Endothelial cell of umbilical vein (primary cell): ENCODE data around the gene PHACTR1. TPM values are rescaled to one million over a fixed set of nuclear protein-coding genes. Genes with fewer than 3 reads are reported as not detected.

Experiments
- BruUV-seq: library from RNA; stranded (reverse); fragments of 400-500 nt; replicated peaks from 2 replicates; lab custom pipeline; 2021; lab: Mats Ljungman, UMichigan
- CTCF ChIA-PET: fragments of 300-600, 350-600 bp; sonication (Branson Sonifier 250); formaldehyde crosslinking; loops from one replicate; lab custom pipeline; 2021; ENCODE audit warnings: antibody characterized with exemption, inconsistent platforms; lab: Charles Lee
- POLR2A ChIA-PET: fragments of 300-600, 350-600 bp; sonication (Branson Sonifier 250); formaldehyde crosslinking; loops from one replicate; lab custom pipeline; 2021; ENCODE audit warnings: antibody characterized with exemption, inconsistent platforms; lab: Charles Lee
- DNase-seq: peaks from one replicate; pipeline ENCODE4 v3.0.0-alpha.2; 2011; ENCODE audit warnings: low read depth, low spot score
- FAIRE-seq: peaks from 2 replicates; lab custom pipeline; 2011; peaks lifted over from hg19 to GRCh38; lab: Jason Lieb, UNC
- H2AFZ ChIP-seq: 2 replicates; pipeline ENCODE4 v1.6.0; 2012; ENCODE audit warnings: low read depth, low read length, control low read depth, inconsistent platforms
- H3K27ac ChIP-seq: 2 replicates; pipeline ENCODE4 v1.5.1; 2011; ENCODE audit warnings: low read depth, mild to moderate bottlenecking, control low read depth, low read length, moderate library complexity; ENCODE audit not compliant: insufficient read depth
- H3K27me3 ChIP-seq, 2 experiments: 2 replicates each; pipeline versions ENCODE4 v1.6.0 to v1.6.1; 2011; ENCODE audit warnings: low read length in 2 of 2, mixed read lengths in 1 of 2; ENCODE audit not compliant: control insufficient read depth in 2 of 2, insufficient read depth in 2 of 2
- H3K36me3 ChIP-seq, 2 experiments: 2 replicates in 1 of 2; 3 replicates in 1 of 2; pipeline ENCODE4 v1.5.1; 2011; ENCODE audit warnings: low read length in 2 of 2, mild to moderate bottlenecking in 1 of 2, moderate library complexity in 1 of 2; ENCODE audit not compliant: control insufficient read depth in 2 of 2, insufficient read depth in 2 of 2; ENCODE audit errors: extremely low read depth in 1 of 2
- H3K4me1 ChIP-seq: 3 replicates; pipeline ENCODE4 v1.5.1; 2011; ENCODE audit warnings: mild to moderate bottlenecking, low read length; ENCODE audit not compliant: control insufficient read depth, insufficient read depth; ENCODE audit errors: extremely low read depth
- H3K4me2 ChIP-seq: 2 replicates; pipeline ENCODE4 v1.6.1; 2011; ENCODE audit warnings: low read length, control low read depth, mixed read lengths; ENCODE audit not compliant: insufficient read depth
- H3K4me3 ChIP-seq, 3 experiments: fragments of 200-600 bp in 1 of 3; sonication (generic), shearing (Covaris generic) in 1 of 3; replicated peaks in 1 of 3; 2 replicates each; pipeline ENCODE4 v1.5.1; 2011 to 2016; ENCODE audit warnings: control low read depth in 3 of 3, low read length in 3 of 3, mild to moderate bottlenecking in 2 of 3, inconsistent platforms in 1 of 3, low read depth in 1 of 3, moderate library complexity in 1 of 3; ENCODE audit not compliant: insufficient read depth in 1 of 3
- H3K79me2 ChIP-seq: 2 replicates; pipeline ENCODE4 v1.6.0; 2012; ENCODE audit warnings: low read length, inconsistent platforms; ENCODE audit not compliant: control insufficient read depth, insufficient read depth
- H3K9ac ChIP-seq: replicated peaks from 2 replicates; pipeline ENCODE3; 2011; ENCODE audit warnings: low read length, control low read depth; ENCODE audit not compliant: insufficient read depth; ENCODE audit errors: extremely low read depth
- H3K9me1 ChIP-seq: replicated peaks from 3 replicates; pipeline ENCODE4 v1.6.0; 2011; ENCODE audit warnings: mild to moderate bottlenecking, low read length; ENCODE audit not compliant: control insufficient read depth, insufficient read depth; ENCODE audit errors: extremely low read depth
- H3K9me3 ChIP-seq: replicated peaks from 2 replicates; pipeline ENCODE4 v1.5.1; 2012; ENCODE audit warnings: low read length, inconsistent platforms; ENCODE audit not compliant: control insufficient read depth, insufficient read depth
- H4K20me1 ChIP-seq: replicated peaks from 2 replicates; pipeline ENCODE3; 2011; ENCODE audit warnings: mild to moderate bottlenecking, low read length; ENCODE audit not compliant: control insufficient read depth, insufficient read depth; ENCODE audit errors: extremely low read depth
- EZH2 ChIP-seq: IDR thresholded peaks from 2 replicates; pipeline ENCODE4 v1.6.1; 2012; ENCODE audit warnings: borderline replicate concordance, low read depth, mild to moderate bottlenecking, moderate library complexity, low read length, inconsistent platforms; ENCODE audit not compliant: severe bottlenecking
- FOS ChIP-seq: IDR thresholded peaks from 2 replicates; pipeline ENCODE4 v1.6.1; 2011; ENCODE audit warnings: mild to moderate bottlenecking, low read length, moderate library complexity, borderline replicate concordance; ENCODE audit not compliant: insufficient read depth
- GATA2 ChIP-seq: IDR thresholded peaks from 2 replicates; pipeline ENCODE4 v1.7.0; 2011; ENCODE audit warnings: low read depth, mild to moderate bottlenecking, moderate library complexity, mixed read lengths, low read length; ENCODE audit not compliant: insufficient read length, insufficient read depth
- JUN ChIP-seq: IDR thresholded peaks from 2 replicates; pipeline ENCODE4 v1.6.1; 2011; ENCODE audit warnings: borderline replicate concordance, low read depth; ENCODE audit not compliant: insufficient read length, insufficient read depth
- MYC ChIP-seq: IDR thresholded peaks from one replicate; pipeline ENCODE4 v1.6.1; 2011; ENCODE audit warnings: mild to moderate bottlenecking, low read depth, low read length
- POLR2A ChIP-seq: IDR thresholded peaks from 2 replicates; pipeline ENCODE4 v1.6.1; 2012; ENCODE audit warnings: low read depth, mild to moderate bottlenecking, control low read depth, low read length
- POLR2AphosphoS5 ChIP-seq: IDR thresholded peaks from 2 replicates; pipeline ENCODE4 v1.6.1; 2012; ENCODE audit warnings: low read depth, mild to moderate bottlenecking, control low read depth, low read length, moderate library complexity; ENCODE audit not compliant: insufficient read depth
- dilution Hi-C: fragments of 300-500 bp; cut with MboI; formaldehyde crosslinking; loops from one replicate; pipeline ENCODE4 v1.15.0; 2019; ENCODE audit warnings: low sequenced_read_pairs; ENCODE audit not compliant: extremely low pct_ligation_motif_present
- intact Hi-C: fragments of 100-400 bp; cut with micrococcal nuclease; formaldehyde crosslinking; loops from one replicate; pipeline ENCODE4 v1.10.0; 2022
- polyA plus RNA-seq, 4 experiments: library from polyadenylated mRNA; depleted of rRNA in 3 of 4; stranded (reverse) in 3 of 4; unstranded in 1 of 4; fragments of >200 nt; gene quantifications; 2 replicates each; pipeline versions ENCODE4 v1.2.1 to v1.2.3, GENCODE V29; 2011 to 2012; ENCODE audit warnings: missing spikeins in 1 of 4
- total RNA-seq: library from RNA; stranded (reverse); gene quantifications from 2 replicates; pipeline ENCODE4 v1.2.3, GENCODE V29; 2021
- TF ChIP-seq, protein P1 (sequence below), 2 donors: IDR thresholded peaks; 1 replicate in 1 of 2; 2 replicates in 1 of 2; pipeline ENCODE4 v1.5.1; 2011; ENCODE audit warnings: low read length in 2 of 2, mild to moderate bottlenecking in 2 of 2, moderate library complexity in 2 of 2, control low read depth in 1 of 2, inconsistent platforms in 1 of 2, low read depth in 1 of 2; ENCODE audit not compliant: insufficient read depth in 1 of 2; ENCODE audit errors: extremely low read depth in 1 of 2
- TF ChIP-seq, protein P2 (sequence below): IDR thresholded peaks from 2 replicates; pipeline ENCODE4 v1.6.1; 2011; ENCODE audit not compliant: insufficient read depth, insufficient read length

Gene PHACTR1
- total and polyA plus RNA-seq, 2 donors (not counting 3 experiments of a cell fraction or from before 2014, with no cell fraction given): 2.4 to 23.2 TPM

DNA sequence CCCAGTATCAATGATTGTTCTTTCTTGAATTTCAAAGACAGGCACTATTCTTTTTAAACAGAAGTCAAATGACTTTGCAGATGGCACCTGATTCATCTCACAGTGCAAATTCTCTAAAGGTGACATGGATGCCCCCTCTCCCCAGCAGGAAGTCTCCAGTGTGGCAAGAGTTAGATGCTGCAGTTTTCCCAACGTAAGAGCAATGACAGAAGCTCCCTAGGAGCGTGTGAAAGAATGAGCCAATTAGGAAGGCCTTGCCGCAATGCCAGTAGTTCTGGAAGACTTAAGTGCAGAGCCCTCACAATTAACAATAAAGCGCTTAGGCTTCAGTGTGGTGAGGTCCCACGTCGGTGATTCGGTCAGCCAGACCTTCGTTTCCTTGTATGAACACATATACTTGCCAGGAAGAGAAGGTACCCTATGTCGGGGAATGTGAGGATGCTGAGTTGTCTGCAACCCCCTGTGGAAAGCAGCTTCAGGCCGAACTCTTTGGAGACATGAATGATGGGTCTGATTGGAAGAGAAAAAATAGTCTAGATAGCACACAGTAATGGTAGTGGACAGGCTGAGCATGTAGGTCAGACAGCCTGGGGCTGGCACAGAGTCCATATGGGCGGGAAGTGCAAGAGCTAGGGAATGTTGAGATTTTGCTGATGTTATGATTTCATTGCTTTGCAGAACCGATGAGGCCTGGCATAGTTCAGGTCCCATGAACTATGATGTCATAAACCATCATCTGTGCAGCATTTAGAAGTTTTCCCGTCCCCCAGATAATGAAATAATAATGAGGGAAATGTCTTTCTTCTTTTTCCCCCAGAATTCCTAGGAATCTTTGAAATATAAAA is 132.6 kb downstream of the PHACTR1 start:
- FAIRE-seq (no peak), DNase-seq (no peak)
- no peaks in the 10 kb centered on the region for H3K9me3 ChIP-seq
- ChIA-PET CTCF (no interaction called here), POLR2A (no interaction called here)
- no peaks in the 10 kb centered on the region for H3K79me2 ChIP-seq
- no peak overlapping the region for H3K4me2 ChIP-seq
- no peaks in the 10 kb centered on the region for H3K36me3 ChIP-seq
- no peak overlapping the region for H2AFZ ChIP-seq
- H4K20me1 ChIP-seq: no peaks in the 10 kb centered on the region
- dilution Hi-C loops (no loop called here), intact Hi-C loops (no loop called here)
- no peak overlapping the region for H3K4me3 ChIP-seq
- H3K4me1 ChIP-seq: no peaks in the 10 kb centered on the region
- BruUV-seq: no TSS peak
- H3K27me3 ChIP-seq: peaks cover 0 to 3% of the 10 kb centered on the region in 2 experiments
- TF ChIP-seq FOS (no peak), POLR2A (no peak), EZH2 (no peak), POLR2AphosphoS5 (no peak), GATA2 (no peak), JUN (no peak), MYC (no peak)
- TF ChIP-seq, protein P1, sequence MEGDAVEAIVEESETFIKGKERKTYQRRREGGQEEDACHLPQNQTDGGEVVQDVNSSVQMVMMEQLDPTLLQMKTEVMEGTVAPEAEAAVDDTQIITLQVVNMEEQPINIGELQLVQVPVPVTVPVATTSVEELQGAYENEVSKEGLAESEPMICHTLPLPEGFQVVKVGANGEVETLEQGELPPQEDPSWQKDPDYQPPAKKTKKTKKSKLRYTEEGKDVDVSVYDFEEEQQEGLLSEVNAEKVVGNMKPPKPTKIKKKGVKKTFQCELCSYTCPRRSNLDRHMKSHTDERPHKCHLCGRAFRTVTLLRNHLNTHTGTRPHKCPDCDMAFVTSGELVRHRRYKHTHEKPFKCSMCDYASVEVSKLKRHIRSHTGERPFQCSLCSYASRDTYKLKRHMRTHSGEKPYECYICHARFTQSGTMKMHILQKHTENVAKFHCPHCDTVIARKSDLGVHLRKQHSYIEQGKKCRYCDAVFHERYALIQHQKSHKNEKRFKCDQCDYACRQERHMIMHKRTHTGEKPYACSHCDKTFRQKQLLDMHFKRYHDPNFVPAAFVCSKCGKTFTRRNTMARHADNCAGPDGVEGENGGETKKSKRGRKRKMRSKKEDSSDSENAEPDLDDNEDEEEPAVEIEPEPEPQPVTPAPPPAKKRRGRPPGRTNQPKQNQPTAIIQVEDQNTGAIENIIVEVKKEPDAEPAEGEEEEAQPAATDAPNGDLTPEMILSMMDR (IDR thresholded peaks at IDR 0.05; ENCODE audit: extremely low read depth in 1 of 2, insufficient read depth in 1 of 2, low read depth in 1 of 2, low read length in 2 of 2): no peak
- TF ChIP-seq, protein P2, sequence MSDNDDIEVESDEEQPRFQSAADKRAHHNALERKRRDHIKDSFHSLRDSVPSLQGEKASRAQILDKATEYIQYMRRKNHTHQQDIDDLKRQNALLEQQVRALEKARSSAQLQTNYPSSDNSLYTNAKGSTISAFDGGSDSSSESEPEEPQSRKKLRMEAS: no peak
- H3K9me1 ChIP-seq: no peaks in the 10 kb centered on the region
- H3K9ac ChIP-seq: no peak overlapping the region
- no peak overlapping the region for H3K27ac ChIP-seq
